HG02610 (cell line): ENCODE data around the gene TXNIP.

ENCODE experiments used
- ATAC-seq: cut with Tn5 transposase; IDR thresholded peaks from one replicate; pipeline ENCODE4 v1.9.1; 2021; ENCODE audit warnings: mild to moderate bottlenecking, moderate library complexity; ENCODE audit not compliant: unreplicated experiment

Gene TXNIP

GRCh38 chr1:145964328-145965118, 31.9 kb downstream of the TXNIP start, which contains the start of the genes ANKRD34A and POLR3GL:
Gene ANKRD34A, minus strand, starts transcription at chr1:145964575. Its CDS starts 2,816 bp downstream, at chr1:145961759.
Gene POLR3GL, plus strand, starts transcription at chr1:145964690. Its CDS starts 10,176 bp downstream, at chr1:145974866.
- peak; percentile 92 for ATAC-seq

GRCh38 chr1:145963265-145964019, 32.9 kb downstream of the TXNIP start:
- no peak for ATAC-seq

- no peak for ATAC-seq
Observed at GRCh38 chr1:145962157-145963102, 33.9 kb downstream of the TXNIP start.

- ATAC-seq: no peak
Observed at GRCh38 chr1:145961425-145962156, 34.8 kb downstream of the TXNIP start.

- no peak for ATAC-seq
Observed at GRCh38 chr1:145961109-145961424, 35.3 kb downstream of the TXNIP start.

- ATAC-seq: no peak
Observed at GRCh38 chr1:145960468-145961108, 35.8 kb downstream of the TXNIP start.

- no peak for ATAC-seq
Observed at GRCh38 chr1:145959957-145960467, 36.4 kb downstream of the TXNIP start.

GRCh38 chr1:145959333-145959732, 37.0 kb downstream of the TXNIP start:
- ATAC-seq: no peak

GRCh38 chr1:145958734-145959133, 37.6 kb downstream of the TXNIP start:
- no peak for ATAC-seq

- peak; percentile 90 for ATAC-seq
Observed at GRCh38 chr1:145957443-145958319, 38.7 kb downstream of the TXNIP start, which contains the start of gene LIX1L. Gene LIX1L, minus strand, starts transcription at chr1:145958017. Its CDS starts 90 bp downstream, at chr1:145957927.

GRCh38 chr1:145956781-145957442, 39.5 kb downstream of the TXNIP start:
- no peak for ATAC-seq

GRCh38 chr1:145956361-145956760, 40.0 kb downstream of the TXNIP start:
- ATAC-seq: no peak

- no peak for ATAC-seq
Observed at GRCh38 chr1:145955436-145955835, 40.9 kb downstream of the TXNIP start.

- ATAC-seq: no peak
Observed at GRCh38 chr1:145953861-145954260, 42.5 kb downstream of the TXNIP start.

- ATAC-seq: no peak
Observed at GRCh38 chr1:145952903-145953302, 43.5 kb downstream of the TXNIP start.

GRCh38 chr1:145951526-145951925, 44.9 kb downstream of the TXNIP start:
- no peak for ATAC-seq

- no peak for ATAC-seq
Observed at GRCh38 chr1:145949219-145949618, 47.2 kb downstream of the TXNIP start.

- ATAC-seq: no peak
Observed at GRCh38 chr1:145947551-145947950, 48.8 kb downstream of the TXNIP start.
